Measurements from ENCODE around the gene PPP1R3D. TPM values are rescaled to one million over a fixed set of nuclear protein-coding genes. Genes with fewer than 3 reads are reported as not detected.

PPP1R3D gene
- total RNA-seq, 1 experiment from 2014 or later: 3.1 TPM

- peaks cover 6% of the 10 kb centered on the region in 2 experiments; a peak in 3 of 5 replicates for H3K9me3 Mint-ChIP-seq
- Histone ChIP-seq H3K4me1 (ENCODE audit: insufficient read depth, low read length) (no peaks in the 10 kb centered on the region), H3K56ac (ENCODE audit: insufficient read length, low read depth, low read length) (no peak overlapping the region), H3K14ac (ENCODE audit: insufficient read depth, low read length) (no peak overlapping the region), H2AK5ac (ENCODE audit: insufficient read length, low read length) (no peak overlapping the region), H3K79me1 (ENCODE audit: insufficient read depth, low read depth, low read length, poor library complexity, severe bottlenecking) (no peaks in the 10 kb centered on the region), H4K8ac (replicated peaks; ENCODE audit: insufficient read length, low read depth, low read length) (no peak overlapping the region), H3K9ac (ENCODE audit: extremely low read depth, insufficient read length, low read length) (no peak overlapping the region), H3K23ac (ENCODE audit: insufficient read length, low read depth, low read length) (no peak overlapping the region), H3K27me3 (ENCODE audit: insufficient read depth, low read length) (peaks cover 10% of the 10 kb centered on the region; the same call in 1 of the 2 replicates), H3K79me2 (ENCODE audit: insufficient read depth, low read length) (no peaks in the 10 kb centered on the region), H4K20me1 (ENCODE audit: control insufficient read depth, insufficient read depth, insufficient read length) (no peaks in the 10 kb centered on the region), H3K4me2 (ENCODE audit: insufficient read depth, insufficient read length, low read length) (no peak overlapping the region), H3K18ac (ENCODE audit: insufficient read length, low read depth, low read length) (no peak overlapping the region), H4K5ac (ENCODE audit: insufficient read length, low read depth, low read length) (no peak overlapping the region), H2BK5ac (ENCODE audit: insufficient read length, low read length) (no peak overlapping the region), H3K4ac (ENCODE audit: low read depth, low read length) (no peak overlapping the region), H2BK15ac (ENCODE audit: low read depth, low read length) (no peak overlapping the region), H2BK120ac (ENCODE audit: low read depth, low read length, poor library complexity, severe bottlenecking) (no peak overlapping the region), H2BK20ac (ENCODE audit: low read depth, low read length, poor library complexity, severe bottlenecking) (no peak overlapping the region), H3T11ph (ENCODE audit: low read length) (no peak overlapping the region), H4K91ac (ENCODE audit: insufficient read length, low read depth, low read length) (no peak overlapping the region), H3K27ac (ENCODE audit: insufficient read length, low read depth, low read length) (no peak overlapping the region), H2AFZ (ENCODE audit: low read length) (no peak overlapping the region), H2BK12ac (ENCODE audit: insufficient read length, low read depth, low read length) (no peak overlapping the region), H3K23me2 (ENCODE audit: insufficient read length, low read depth, low read length, poor library complexity, severe bottlenecking) (peaks cover 9% of the 10 kb centered on the region), H3K9me3 (ENCODE audit: control insufficient read depth, low read depth, low read length) (no peaks in the 10 kb centered on the region)
- peaks cover 52% of the 10 kb centered on the region for H3K27me3 Mint-ChIP-seq (ENCODE audit: low read depth)
- no peak for DNase-seq
- H3K27ac Mint-ChIP-seq: no peak overlapping the region
- H3K4me3 Mint-ChIP-seq: no peak overlapping the region
- no peak for TF ChIP-seq CTCF (conservative IDR thresholded peaks at IDR 0.05)
- no CpG with 5 or more reads among the region's 4 CpGs for WGBS (ENCODE audit: extremely low coverage, insufficient read length, low lambda C conversion rate)
- peaks cover 4 to 8% (median 5%) of the 10 kb centered on the region in 3 experiments for H3K36me3 Mint-ChIP-seq (ENCODE audit: insufficient read depth in 1 of 3, low read depth in 3 of 3)
- H3K4me1 Mint-ChIP-seq: peaks cover 11 to 14% of the 10 kb centered on the region in 2 experiments
These were observed 3.7 kb downstream of the PPP1R3D start for GRCh38 chr20:59936409-59936808.

Measured in H9 (cell line).